C4-2B (cell line): ENCODE results near the gene VAC14.

Experiments
- ZFX ChIP-seq: fragments of 450-650 bp; IDR thresholded peaks from 2 replicates; pipeline ENCODE4 v1.6.1; 2017
- TF ChIP-seq, protein P1 (sequence below): fragments of 450-650 bp; conservative IDR thresholded peaks from 2 replicates; pipeline ENCODE4 v1.5.1; 2017; ENCODE audit warnings: mild to moderate bottlenecking

DNA sequence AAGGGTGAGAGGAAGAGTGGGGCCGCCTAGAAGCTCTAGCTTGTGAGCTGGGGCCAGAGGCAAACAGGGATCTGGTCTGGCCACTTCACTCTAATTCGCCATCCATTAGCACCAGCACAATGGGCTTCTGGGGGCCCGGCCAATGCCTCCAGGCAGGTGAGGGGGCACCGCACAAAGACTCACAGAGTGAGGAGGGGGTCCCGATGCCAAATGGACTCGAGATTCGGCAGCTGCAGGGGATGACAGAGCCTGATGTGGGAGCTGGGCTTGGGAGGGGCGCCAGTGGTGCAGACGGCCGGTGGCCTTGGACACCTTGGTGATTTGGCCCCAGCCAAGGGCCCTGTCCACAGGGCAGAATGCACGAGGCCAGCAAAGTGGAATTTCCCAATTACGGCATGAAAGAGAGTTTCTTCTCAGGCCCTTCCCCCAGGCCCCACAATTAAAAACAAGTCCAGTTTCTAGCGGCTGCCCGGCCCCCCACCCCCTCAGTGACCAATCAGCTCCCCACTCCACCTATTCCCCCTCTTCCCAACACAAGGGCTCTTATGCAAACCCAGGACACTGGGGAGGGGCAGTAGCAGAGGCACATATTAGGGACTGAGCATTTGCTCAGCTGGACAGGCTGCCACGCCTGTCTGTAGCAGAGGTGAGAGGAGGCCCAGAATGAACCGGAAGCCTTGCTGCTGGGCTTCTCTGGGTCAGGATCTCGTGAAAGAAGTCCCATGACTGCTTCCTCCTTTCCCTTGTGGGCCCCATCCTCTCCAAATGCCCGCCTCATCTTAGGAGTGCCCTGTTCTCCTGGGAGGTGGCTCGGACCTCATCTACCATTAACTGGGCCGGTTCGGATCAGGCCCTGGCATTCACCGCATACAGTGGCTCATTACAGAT lies 75.7 kb downstream of the VAC14 start:
- TF ChIP-seq, protein P1, sequence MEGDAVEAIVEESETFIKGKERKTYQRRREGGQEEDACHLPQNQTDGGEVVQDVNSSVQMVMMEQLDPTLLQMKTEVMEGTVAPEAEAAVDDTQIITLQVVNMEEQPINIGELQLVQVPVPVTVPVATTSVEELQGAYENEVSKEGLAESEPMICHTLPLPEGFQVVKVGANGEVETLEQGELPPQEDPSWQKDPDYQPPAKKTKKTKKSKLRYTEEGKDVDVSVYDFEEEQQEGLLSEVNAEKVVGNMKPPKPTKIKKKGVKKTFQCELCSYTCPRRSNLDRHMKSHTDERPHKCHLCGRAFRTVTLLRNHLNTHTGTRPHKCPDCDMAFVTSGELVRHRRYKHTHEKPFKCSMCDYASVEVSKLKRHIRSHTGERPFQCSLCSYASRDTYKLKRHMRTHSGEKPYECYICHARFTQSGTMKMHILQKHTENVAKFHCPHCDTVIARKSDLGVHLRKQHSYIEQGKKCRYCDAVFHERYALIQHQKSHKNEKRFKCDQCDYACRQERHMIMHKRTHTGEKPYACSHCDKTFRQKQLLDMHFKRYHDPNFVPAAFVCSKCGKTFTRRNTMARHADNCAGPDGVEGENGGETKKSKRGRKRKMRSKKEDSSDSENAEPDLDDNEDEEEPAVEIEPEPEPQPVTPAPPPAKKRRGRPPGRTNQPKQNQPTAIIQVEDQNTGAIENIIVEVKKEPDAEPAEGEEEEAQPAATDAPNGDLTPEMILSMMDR, result no peak
- TF ChIP-seq ZFX, result no peak
